Jurkat, Clone E6-1 (cell line): ENCODE results near the gene MLLT3.

Experiments
- DNase-seq: peaks from one replicate; pipeline ENCODE4 v3.0.0-alpha.2; 2011; ENCODE audit warnings: low read depth, low spot score
- H3K4me3 ChIP-seq: 2 replicates; pipeline ENCODE4 v1.5.1; 2011; ENCODE audit warnings: mild to moderate bottlenecking, low read length, control low read depth, moderate library complexity

The MLLT3 gene

GRCh38 chr9:20303066-20303465 lies 319.2 kb downstream of the MLLT3 start:
- DNase-seq: no peak
- H3K4me3 ChIP-seq: no peak overlapping the region

DNA sequence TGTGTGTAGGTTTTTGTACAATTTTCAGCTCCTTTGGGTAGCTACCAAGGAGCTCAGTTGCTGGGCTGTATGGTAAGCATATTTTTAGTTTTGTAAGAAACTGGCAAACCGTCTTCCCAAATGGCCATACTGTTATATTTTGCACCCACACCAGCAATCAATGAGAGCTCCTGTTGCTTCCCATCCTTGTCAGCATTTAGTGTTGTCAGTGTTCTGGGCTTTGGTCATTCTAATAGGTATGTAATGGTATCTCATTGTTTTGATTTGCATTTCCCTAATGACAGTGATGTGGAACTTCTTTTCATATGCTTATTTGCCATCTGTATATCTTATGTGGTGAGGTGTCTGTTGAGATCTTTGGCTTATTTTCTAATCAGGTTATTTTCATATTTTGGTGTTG lies 320.1 kb downstream of the MLLT3 start:
- no peak overlapping the region for H3K4me3 ChIP-seq
- DNase-seq: no peak

GRCh38 chr9:20300430-20301115 lies 321.7 kb downstream of the MLLT3 start:
- H3K4me3 ChIP-seq: no peak overlapping the region
- DNase-seq: no peak

GRCh38 chr9:20297646-20298084 lies 324.6 kb downstream of the MLLT3 start:
- no peak overlapping the region for H3K4me3 ChIP-seq
- DNase-seq: no peak

DNA sequence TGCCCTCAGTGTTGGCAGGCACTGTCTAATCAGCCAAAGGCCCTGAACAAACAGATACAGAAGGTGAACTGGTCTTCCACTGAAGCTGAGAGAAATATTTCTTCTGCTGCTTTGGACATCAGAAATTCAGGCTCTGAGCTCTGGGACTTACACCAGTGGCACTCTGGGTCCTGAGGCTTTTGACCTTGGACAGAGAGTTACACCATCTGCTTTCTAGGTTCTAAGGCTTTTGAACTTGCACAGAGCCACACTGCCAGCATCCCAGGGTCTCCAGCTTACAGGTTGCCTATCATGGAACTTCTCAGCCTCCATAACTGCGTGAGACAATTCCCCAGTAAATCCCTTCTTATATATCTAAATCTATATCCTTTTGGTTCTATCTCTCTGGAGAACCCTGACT lies 326.7 kb downstream of the MLLT3 start:
- no peak for DNase-seq

DNA sequence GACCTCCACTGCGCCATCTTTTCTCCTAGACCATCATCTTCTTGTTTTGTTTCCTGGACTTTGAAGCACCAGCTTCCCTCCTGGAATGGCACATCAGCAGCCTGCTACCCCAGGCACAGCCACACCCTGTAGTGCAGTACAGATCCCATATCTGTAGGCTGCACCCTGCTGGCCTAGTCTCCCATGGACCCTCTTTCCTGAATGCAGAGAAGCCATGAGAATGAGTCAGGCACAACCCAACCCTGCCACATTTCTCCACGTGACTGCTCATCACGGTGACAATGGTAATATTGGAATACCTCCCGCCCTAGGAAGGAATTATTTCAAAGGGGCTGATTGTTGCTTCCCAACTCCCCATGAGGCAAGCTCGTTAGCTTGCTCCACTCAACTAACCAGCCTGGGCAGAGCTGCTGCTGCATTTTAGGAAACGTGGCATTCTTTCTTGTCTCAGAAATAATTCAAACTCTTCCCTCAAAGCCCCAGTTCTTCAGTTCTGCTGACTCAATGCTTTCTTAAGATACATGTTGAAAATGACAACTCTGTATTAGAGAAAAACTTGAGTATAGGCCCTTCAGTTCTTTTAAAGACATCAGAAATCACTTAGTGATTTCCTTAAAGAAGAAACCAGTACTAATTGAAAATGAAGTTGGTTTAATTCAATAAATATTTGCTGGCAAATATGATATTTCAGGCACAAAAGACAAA lies 328.1 kb downstream of the MLLT3 start:
- no peak overlapping the region for H3K4me3 ChIP-seq
- DNase-seq: no peak

More for the DNA sequence above, 326.7 kb downstream of the MLLT3 start:
- H3K4me3 ChIP-seq: no peak overlapping the region

GRCh38 chr9:20292002-20292401 lies 330.3 kb downstream of the MLLT3 start:
- H3K4me3 ChIP-seq: no peak overlapping the region
- DNase-seq: no peak
